Body of pancreas (tissue), 4 donors: ENCODE data around the gene SCP2. TPM values are rescaled to one million over a fixed set of nuclear protein-coding genes. Genes with fewer than 3 reads are reported as not detected.

Source experiments
- ATAC-seq: fragments of 150-250 bp; one replicate; pipeline ENCODE4 v1.9.1; 2016
- DNase-seq, 4 donors: peaks; one replicate each; pipeline ENCODE4 v3.0.0-alpha.2; 2019
- H3K27ac ChIP-seq, 4 donors: fragments of 200-600 bp; sonication (generic); 1 replicate in 3 of 4; 2 replicates in 1 of 4; pipeline versions ENCODE4 v1.5.1 to v1.6.1; 2016 to 2019; ENCODE audit warnings: mild to moderate bottlenecking in 1 of 4, mixed read lengths in 1 of 4, moderate library complexity in 1 of 4
- H3K27me3 ChIP-seq, 2 donors: fragments of 200-600 bp; sonication (generic); one replicate each; pipeline ENCODE4 v1.6.0; 2016; ENCODE audit warnings: mild to moderate bottlenecking in 1 of 2
- H3K36me3 ChIP-seq, 2 donors: fragments of 200-600 bp; sonication (generic); replicated peaks in 1 of 2; 2 replicates each; pipeline ENCODE4 v1.5.1; 2016; ENCODE audit warnings: low read depth in 2 of 2; ENCODE audit not compliant: insufficient read depth in 1 of 2
- H3K4me1 ChIP-seq: fragments of 200-600 bp; sonication (generic); one replicate; pipeline ENCODE4 v1.6.0; 2016
- H3K4me3 ChIP-seq, 2 donors: fragments of 200-600 bp; sonication (generic); 1 replicate in 1 of 2; 2 replicates in 1 of 2; pipeline ENCODE4 v1.5.1; 2016 to 2019
- H3K9me3 ChIP-seq, 3 donors: fragments of 200-600 bp; sonication (generic); 1 replicate in 2 of 3; 2 replicates in 1 of 3; pipeline ENCODE4 v1.5.1; 2016
- POLR2A ChIP-seq, 3 donors: fragments of 450-650 bp; IDR thresholded peaks; one replicate each; pipeline ENCODE4 v1.6.1; 2016; ENCODE audit warnings: antibody characterized with exemption in 3 of 3, mild to moderate bottlenecking in 2 of 3
- WGBS, 2 donors: methylation state at CpG; one replicate each; pipeline ENCODE4 v1.1.5; 2017; 5-methylcytosine and 5-hydroxymethylcytosine counted together
- intact Hi-C: fragments of 100-400 bp; cut with DNase I; formaldehyde crosslinking; loops from one replicate; pipeline ENCODE4 v1.15.1; 2023
- total RNA-seq, 2 donors: library from RNA; depleted of rRNA; stranded (reverse); fragments of >200 nt; gene quantifications; one replicate each; pipeline ENCODE4 v1.1.0, GENCODE V29; 2016
- TF ChIP-seq, protein P1 (sequence below), 7 experiments: fragments of 450-650 bp in 4 of 7; fragments of 200-600 bp in 3 of 7; sonication (generic) in 3 of 7; IDR thresholded peaks; one replicate each; pipeline ENCODE4 v1.5.1; 2016 to 2019; ENCODE audit warnings: antibody characterized with exemption in 7 of 7

The SCP2 gene
- total RNA-seq, 2 donors from 2014 or later = 87.4 to 90.3 TPM

DNA sequence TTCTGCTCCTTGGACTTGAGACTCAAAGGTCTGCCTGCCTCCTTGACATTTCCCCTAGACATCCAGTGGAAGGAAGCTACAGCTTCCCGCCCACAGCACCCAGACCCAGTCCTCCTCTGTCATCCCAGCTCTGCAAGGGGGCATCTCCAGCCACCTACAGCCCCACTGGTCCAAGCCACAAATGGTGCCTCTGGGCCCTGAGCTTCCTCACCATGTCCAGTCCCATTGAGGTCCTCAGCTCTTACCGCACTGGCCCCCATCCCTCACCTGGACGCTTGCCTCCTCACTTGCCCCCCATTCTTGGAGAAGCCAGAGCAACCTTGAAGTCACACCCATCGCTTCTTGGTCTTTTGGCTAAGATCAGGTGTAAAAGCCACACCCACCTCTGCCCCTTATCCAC lies 148.1 kb downstream of the SCP2 start:
- intact Hi-C loops = no loop called here
- no peaks in the 10 kb centered on the region for H3K36me3 ChIP-seq
- WGBS, 2 donors = 92 to 94% methylated on average over 4 of the region's 4 CpGs

DNA sequence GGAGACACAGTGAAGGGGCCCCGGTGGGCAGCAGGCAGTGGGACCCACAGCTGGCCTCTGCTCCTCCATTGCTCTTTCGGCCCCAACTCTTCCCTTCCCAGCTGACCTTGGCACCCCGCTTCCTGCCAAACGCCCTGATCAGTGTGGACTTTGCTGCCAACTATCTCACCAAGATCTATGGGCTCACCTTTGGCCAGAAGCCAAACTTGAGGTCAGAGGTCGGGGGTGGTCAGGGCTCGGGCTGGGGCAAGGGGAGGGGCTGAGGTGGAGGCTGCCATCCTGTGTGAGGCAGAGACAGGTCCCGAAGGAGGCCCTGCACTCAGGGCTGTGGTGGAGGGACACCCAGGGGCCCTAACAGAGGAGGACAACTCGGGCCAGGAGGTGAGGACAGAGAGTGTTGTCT lies 148.7 kb downstream of the SCP2 start:
- no peaks in the 10 kb centered on the region for H3K9me3 ChIP-seq
- no peaks in the 10 kb centered on the region for H3K4me1 ChIP-seq
- H3K4me3 ChIP-seq = no peak overlapping the region
- H3K27ac ChIP-seq = no peak overlapping the region
- intact Hi-C loops = no loop called here
- DNase-seq (peak in 2 of 4 donors; percentile 3 to 11), ATAC-seq (no peak)
- no peaks in the 10 kb centered on the region for H3K36me3 ChIP-seq
- TF ChIP-seq, protein P1, sequence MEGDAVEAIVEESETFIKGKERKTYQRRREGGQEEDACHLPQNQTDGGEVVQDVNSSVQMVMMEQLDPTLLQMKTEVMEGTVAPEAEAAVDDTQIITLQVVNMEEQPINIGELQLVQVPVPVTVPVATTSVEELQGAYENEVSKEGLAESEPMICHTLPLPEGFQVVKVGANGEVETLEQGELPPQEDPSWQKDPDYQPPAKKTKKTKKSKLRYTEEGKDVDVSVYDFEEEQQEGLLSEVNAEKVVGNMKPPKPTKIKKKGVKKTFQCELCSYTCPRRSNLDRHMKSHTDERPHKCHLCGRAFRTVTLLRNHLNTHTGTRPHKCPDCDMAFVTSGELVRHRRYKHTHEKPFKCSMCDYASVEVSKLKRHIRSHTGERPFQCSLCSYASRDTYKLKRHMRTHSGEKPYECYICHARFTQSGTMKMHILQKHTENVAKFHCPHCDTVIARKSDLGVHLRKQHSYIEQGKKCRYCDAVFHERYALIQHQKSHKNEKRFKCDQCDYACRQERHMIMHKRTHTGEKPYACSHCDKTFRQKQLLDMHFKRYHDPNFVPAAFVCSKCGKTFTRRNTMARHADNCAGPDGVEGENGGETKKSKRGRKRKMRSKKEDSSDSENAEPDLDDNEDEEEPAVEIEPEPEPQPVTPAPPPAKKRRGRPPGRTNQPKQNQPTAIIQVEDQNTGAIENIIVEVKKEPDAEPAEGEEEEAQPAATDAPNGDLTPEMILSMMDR (IDR thresholded peaks at IDR 0.05) = no peak
- no peak for TF ChIP-seq POLR2A (IDR thresholded peaks at IDR 0.05)
- 63 to 78% methylated on average over 7 to 8 of the region's 8 CpGs for WGBS, 2 donors
- H3K27me3 ChIP-seq = no peaks in the 10 kb centered on the region

More for the DNA sequence above, 148.1 kb downstream of the SCP2 start:
- Histone ChIP-seq H3K9me3 (no peaks in the 10 kb centered on the region), H3K27ac (no peak overlapping the region), H3K4me3 (no peak overlapping the region), H3K4me1 (no peaks in the 10 kb centered on the region), H3K27me3 (no peaks in the 10 kb centered on the region)
- TF ChIP-seq, protein P1 (IDR thresholded peaks at IDR 0.05) = no peak
- TF ChIP-seq POLR2A (IDR thresholded peaks at IDR 0.05) = no peak
- ATAC-seq (no peak), DNase-seq (peak in 2 of 4 donors; percentile 1 to 5)

DNA sequence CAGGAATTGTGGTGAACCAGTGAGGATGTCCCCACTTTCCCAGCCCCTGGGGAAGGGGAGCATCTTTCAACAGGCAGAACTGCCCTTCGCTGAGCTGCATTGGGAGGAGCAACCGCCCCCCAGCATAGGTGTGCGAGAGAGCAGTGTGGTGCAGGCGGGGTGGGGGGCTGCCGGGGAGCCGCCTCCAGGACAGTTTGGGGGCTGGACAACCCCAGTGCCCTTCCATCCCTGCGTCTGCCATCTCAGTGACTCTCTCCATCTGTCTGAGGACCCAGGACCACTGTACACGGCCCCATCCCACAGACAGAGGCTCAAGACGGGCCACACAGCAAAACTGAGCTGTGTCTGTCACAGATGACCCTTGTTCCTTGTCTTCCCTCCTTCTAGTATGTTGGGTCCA lies 149.1 kb downstream of the SCP2 start:
- Histone ChIP-seq H3K4me1 (no peaks in the 10 kb centered on the region), H3K36me3 (no peaks in the 10 kb centered on the region), H3K27me3 (no peaks in the 10 kb centered on the region), H3K4me3 (no peak overlapping the region), H3K9me3 (no peaks in the 10 kb centered on the region), H3K27ac (no peak overlapping the region)
- no peak for TF ChIP-seq POLR2A (IDR thresholded peaks at IDR 0.05)
- TF ChIP-seq, protein P1 (IDR thresholded peaks at IDR 0.05) = no peak
- WGBS, 2 donors = 90 to 93% methylated on average over 8 to 9 of the region's 9 CpGs
- ATAC-seq (no peak), DNase-seq (no peak)
- intact Hi-C loops = no loop called here

DNA sequence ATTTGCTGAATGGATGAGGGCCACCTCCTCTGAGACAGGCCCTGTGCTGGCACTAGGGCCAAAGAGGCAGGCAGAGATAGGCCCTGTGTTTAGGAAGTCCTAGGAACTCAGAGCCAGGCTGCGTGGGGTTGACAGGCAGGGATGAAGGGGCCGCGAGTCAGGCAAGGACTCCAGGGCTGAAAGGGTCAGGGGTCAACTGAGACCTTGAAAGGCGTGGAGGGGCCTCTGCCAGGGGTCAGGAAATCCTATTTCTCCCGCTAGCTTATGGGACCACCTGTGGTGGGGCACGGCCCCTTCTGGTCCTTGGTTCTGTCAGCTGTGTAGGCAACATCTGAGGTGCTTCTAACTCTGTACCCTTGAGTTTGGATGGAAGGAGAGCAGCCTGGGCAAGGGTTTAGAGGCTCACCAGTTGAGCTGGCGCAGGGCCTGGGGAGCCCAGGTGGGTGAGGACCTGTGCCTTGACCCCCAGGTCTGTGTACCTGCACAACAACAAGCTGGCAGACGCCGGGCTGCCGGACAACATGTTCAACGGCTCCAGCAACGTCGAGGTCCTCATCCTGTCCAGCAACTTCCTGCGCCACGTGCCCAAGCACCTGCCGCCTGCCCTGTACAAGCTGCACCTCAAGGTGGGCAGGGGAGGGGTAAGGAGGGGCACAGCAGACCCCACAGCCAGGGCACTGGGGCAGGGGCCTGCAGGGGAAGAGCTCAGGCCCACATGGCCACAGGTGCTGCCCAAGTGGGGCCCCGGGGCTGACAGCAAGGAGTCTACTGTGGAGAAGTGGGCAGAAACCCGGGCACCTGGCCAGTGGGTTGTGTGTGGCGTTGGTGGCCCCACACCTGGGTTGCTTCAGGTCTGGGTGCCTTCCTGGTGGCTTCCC lies 149.9 kb downstream of the SCP2 start:
- intact Hi-C loops = no loop called here
- H3K27me3 ChIP-seq = no peaks in the 10 kb centered on the region
- 85 to 90% methylated on average over 19 of the region's 19 CpGs for WGBS, 2 donors
- H3K27ac ChIP-seq = no peak overlapping the region
- no peak for ATAC-seq
- DNase-seq = peak in 1 of 4 donors; percentile 8
- no peaks in the 10 kb centered on the region for H3K4me1 ChIP-seq
- no peaks in the 10 kb centered on the region for H3K9me3 ChIP-seq
- H3K4me3 ChIP-seq = no peak overlapping the region
- TF ChIP-seq POLR2A (IDR thresholded peaks at IDR 0.05) = no peak
- TF ChIP-seq, protein P1 (IDR thresholded peaks at IDR 0.05) = no peak
- H3K36me3 ChIP-seq = no peaks in the 10 kb centered on the region

DNA sequence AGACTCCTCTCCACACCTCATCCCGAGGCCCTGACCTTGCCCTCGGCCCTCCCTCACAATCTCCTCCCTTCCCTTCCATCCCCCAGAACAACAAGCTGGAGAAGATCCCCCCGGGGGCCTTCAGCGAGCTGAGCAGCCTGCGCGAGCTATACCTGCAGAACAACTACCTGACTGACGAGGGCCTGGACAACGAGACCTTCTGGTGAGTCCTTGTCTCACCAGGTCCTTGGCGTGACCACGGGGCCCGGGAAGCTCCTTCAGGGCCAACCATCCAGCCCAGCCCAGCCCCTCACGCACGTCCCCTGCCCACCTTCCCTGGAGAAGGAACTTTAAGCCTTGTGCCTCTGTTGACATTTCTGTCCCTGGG lies 150.5 kb downstream of the SCP2 start:
- intact Hi-C loops = no loop called here
- Histone ChIP-seq H3K4me3 (no peak overlapping the region), H3K9me3 (no peaks in the 10 kb centered on the region), H3K27me3 (no peaks in the 10 kb centered on the region), H3K4me1 (no peaks in the 10 kb centered on the region), H3K36me3 (no peaks in the 10 kb centered on the region), H3K27ac (no peak overlapping the region)
- DNase-seq (no peak), ATAC-seq (no peak)
- 88 to 91% methylated on average over 8 to 13 of the region's 13 CpGs for WGBS, 2 donors
- TF ChIP-seq, protein P1 (IDR thresholded peaks at IDR 0.05) = no peak
- TF ChIP-seq POLR2A (IDR thresholded peaks at IDR 0.05) = no peak
